OCI-LY7 (cell line): Measurements from ENCODE around the gene TTLL7. TPM values are rescaled to one million over a fixed set of nuclear protein-coding genes. Genes with fewer than 3 reads are reported as not detected.

Experiments
- BruUV-seq: library from RNA; stranded (reverse); fragments of 400-500 nt; replicated peaks from 2 replicates; lab custom pipeline; 2021; lab: Mats Ljungman, UMichigan
- CTCF ChIA-PET: fragments of 300-600 bp; sonication (Branson Sonifier 250); formaldehyde crosslinking; loops from one replicate; lab custom pipeline; 2022; ENCODE audit warnings: antibody characterized with exemption; ENCODE audit not compliant: unreplicated experiment; lab: Charles Lee
- POLR2A ChIA-PET: fragments of 300-600 bp; sonication (Branson Sonifier 250); formaldehyde crosslinking; loops from one replicate; lab custom pipeline; 2022; ENCODE audit warnings: antibody characterized with exemption; lab: Charles Lee
- DNase-seq: peaks from one replicate; pipeline ENCODE4 v3.0.0-alpha.2; 2015; ENCODE audit warnings: low spot score
- H2AFZ ChIP-seq: fragments of 200-600 bp; sonication (generic), shearing (Covaris generic); 2 replicates; pipeline ENCODE4 v1.6.1; 2014; ENCODE audit warnings: mild to moderate bottlenecking, antibody characterized with exemption, low read length, moderate library complexity
- H3K27ac ChIP-seq: fragments of 200-600 bp; sonication (generic); 2 replicates; pipeline ENCODE4 v1.5.1; 2014; ENCODE audit warnings: mixed run types, low read depth, mild to moderate bottlenecking, moderate library complexity, low read length, inconsistent platforms; ENCODE audit not compliant: poor library complexity, severe bottlenecking
- H3K36me3 ChIP-seq: fragments of 200-600 bp; sonication (generic); 2 replicates; pipeline ENCODE4 v1.6.1; 2014; ENCODE audit warnings: mild to moderate bottlenecking, antibody characterized with exemption, low read length, moderate library complexity, mixed read lengths; ENCODE audit not compliant: insufficient read depth
- H3K4me1 ChIP-seq: fragments of 200-600 bp; sonication (generic); 2 replicates; pipeline ENCODE4 v1.5.1; 2014; ENCODE audit warnings: mild to moderate bottlenecking, low read length; ENCODE audit not compliant: insufficient read depth, poor library complexity, severe bottlenecking
- H3K4me2 ChIP-seq: fragments of 200-600 bp; sonication (generic); 2 replicates; pipeline ENCODE4 v1.6.1; 2014; ENCODE audit warnings: mild to moderate bottlenecking, low read length
- H3K4me3 ChIP-seq: fragments of 200-600 bp; sonication (generic); 2 replicates; pipeline ENCODE4 v1.5.1; 2014; ENCODE audit warnings: mild to moderate bottlenecking, low read depth, low read length; ENCODE audit not compliant: poor library complexity, severe bottlenecking
- H3K79me2 ChIP-seq: fragments of 200-600 bp; sonication (generic); 2 replicates; pipeline ENCODE4 v1.6.1; 2016; ENCODE audit warnings: low read depth, mild to moderate bottlenecking, low read length, moderate library complexity, mixed read lengths; ENCODE audit not compliant: insufficient read depth
- H3K9me2 ChIP-seq: fragments of 200-600 bp; sonication (generic); 2 replicates; pipeline ENCODE4 v1.6.1; 2016; ENCODE audit warnings: mild to moderate bottlenecking, low read length, mixed read lengths; ENCODE audit not compliant: insufficient read depth
- H3K9me3 ChIP-seq: fragments of 200-600 bp; sonication (generic); 2 replicates; pipeline ENCODE4 v1.6.1; 2014; ENCODE audit warnings: mild to moderate bottlenecking, mixed run types, low read length, mixed read lengths
- H4K20me1 ChIP-seq: fragments of 200-600 bp; sonication (generic); 2 replicates; pipeline ENCODE4 v1.6.1; 2014; ENCODE audit warnings: mild to moderate bottlenecking, antibody characterized with exemption, low read length, moderate library complexity, mixed read lengths; ENCODE audit not compliant: insufficient read depth
- EZH2phosphoT487 ChIP-seq: fragments of 200-600 bp; sonication (generic); IDR thresholded peaks from 2 replicates; pipeline ENCODE4 v1.6.1; 2018; ENCODE audit warnings: low read depth, borderline replicate concordance, mild to moderate bottlenecking, mixed run types, antibody characterized with exemption, low read length, moderate library complexity, mixed read lengths
- intact Hi-C: fragments of 100-400 bp; cut with micrococcal nuclease; formaldehyde crosslinking; loops from one replicate; pipeline ENCODE4 v1.10.0; 2022; ENCODE audit not compliant: unreplicated experiment
- total RNA-seq, 2 experiments: library from RNA; depleted of rRNA in 1 of 2; stranded (reverse); fragments of >200 nt in 1 of 2; shearing (Covaris generic) in 1 of 2; gene quantifications; 2 replicates each; pipeline ENCODE4 v1.2.3, GENCODE V29; 2014 to 2022
- TF ChIP-seq, protein P1 (sequence below): fragments of 200-600 bp; sonication (generic); conservative IDR thresholded peaks from 2 replicates; pipeline ENCODE4 v1.5.1; 2014; ENCODE audit warnings: mild to moderate bottlenecking, antibody characterized with exemption, low read length, moderate library complexity, mixed read lengths

TTLL7 gene
- total RNA-seq, 2 experiments from 2014 or later, result 0.76 to 0.88 TPM

DNA sequence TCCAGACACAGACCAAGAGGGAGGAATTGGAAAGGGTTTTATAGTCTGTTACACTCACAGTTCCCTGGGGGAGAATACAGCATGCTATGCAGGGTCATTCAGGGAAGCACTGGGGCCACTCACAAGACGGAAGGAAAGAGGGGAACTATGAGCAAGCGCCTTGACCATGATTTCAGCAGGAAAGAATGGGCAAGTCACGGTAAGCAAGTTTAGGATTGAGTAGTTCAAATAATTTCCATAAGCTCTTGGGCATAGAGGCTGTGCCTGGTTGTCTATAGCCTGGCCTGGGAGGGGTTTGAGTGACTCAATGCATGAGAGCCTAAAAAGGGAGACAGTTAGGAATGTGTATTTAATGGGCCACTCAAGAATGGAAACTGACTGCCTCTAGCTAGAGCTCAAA lies 176.7 kb downstream of the TTLL7 start:
- Histone ChIP-seq H3K27ac (no peak overlapping the region), H3K4me2 (no peak overlapping the region), H3K79me2 (no peaks in the 10 kb centered on the region), H3K4me1 (no peaks in the 10 kb centered on the region), H3K9me2 (no peaks in the 10 kb centered on the region), H4K20me1 (no peaks in the 10 kb centered on the region), H2AFZ (no peak overlapping the region), H3K4me3 (no peak overlapping the region), H3K9me3 (no peaks in the 10 kb centered on the region), H3K36me3 (no peaks in the 10 kb centered on the region)
- no peak for DNase-seq
- BruUV-seq, result no TSS peak
- ChIA-PET CTCF (no interaction called here), POLR2A (no interaction called here)
- TF ChIP-seq, protein P1, sequence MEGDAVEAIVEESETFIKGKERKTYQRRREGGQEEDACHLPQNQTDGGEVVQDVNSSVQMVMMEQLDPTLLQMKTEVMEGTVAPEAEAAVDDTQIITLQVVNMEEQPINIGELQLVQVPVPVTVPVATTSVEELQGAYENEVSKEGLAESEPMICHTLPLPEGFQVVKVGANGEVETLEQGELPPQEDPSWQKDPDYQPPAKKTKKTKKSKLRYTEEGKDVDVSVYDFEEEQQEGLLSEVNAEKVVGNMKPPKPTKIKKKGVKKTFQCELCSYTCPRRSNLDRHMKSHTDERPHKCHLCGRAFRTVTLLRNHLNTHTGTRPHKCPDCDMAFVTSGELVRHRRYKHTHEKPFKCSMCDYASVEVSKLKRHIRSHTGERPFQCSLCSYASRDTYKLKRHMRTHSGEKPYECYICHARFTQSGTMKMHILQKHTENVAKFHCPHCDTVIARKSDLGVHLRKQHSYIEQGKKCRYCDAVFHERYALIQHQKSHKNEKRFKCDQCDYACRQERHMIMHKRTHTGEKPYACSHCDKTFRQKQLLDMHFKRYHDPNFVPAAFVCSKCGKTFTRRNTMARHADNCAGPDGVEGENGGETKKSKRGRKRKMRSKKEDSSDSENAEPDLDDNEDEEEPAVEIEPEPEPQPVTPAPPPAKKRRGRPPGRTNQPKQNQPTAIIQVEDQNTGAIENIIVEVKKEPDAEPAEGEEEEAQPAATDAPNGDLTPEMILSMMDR, result no peak
- no peak for TF ChIP-seq EZH2phosphoT487
- intact Hi-C loops, result no loop called here

DNA sequence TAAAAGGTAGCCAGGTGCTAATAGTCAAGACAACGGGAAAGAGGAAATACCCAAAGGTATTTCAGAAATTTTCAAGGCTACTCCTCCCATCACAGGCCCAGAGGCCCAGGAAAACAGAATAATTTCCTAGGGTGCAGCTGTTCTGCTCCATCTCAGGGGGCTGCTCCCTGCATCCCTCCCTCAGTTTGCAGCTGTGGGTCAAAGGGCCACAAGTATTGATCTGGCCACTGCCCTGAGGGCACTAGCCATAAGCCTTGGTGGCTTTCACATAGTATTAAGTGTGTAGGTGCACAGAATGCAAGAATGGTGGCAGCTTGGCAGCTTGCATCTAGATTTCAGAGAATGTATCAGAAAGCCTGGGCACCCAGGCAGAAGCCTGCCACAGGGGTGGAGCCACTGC lies 179.5 kb downstream of the TTLL7 start:
- H3K9me3 ChIP-seq, result no peaks in the 10 kb centered on the region
- H2AFZ ChIP-seq, result no peak overlapping the region
- H3K9me2 ChIP-seq, result no peaks in the 10 kb centered on the region
- H3K27ac ChIP-seq, result no peak overlapping the region
- H3K4me3 ChIP-seq, result no peak overlapping the region
- no peak for DNase-seq
- intact Hi-C loops, result no loop called here
- no peaks in the 10 kb centered on the region for H3K79me2 ChIP-seq
- no peaks in the 10 kb centered on the region for H3K4me1 ChIP-seq
- TF ChIP-seq EZH2phosphoT487, result no peak
- TF ChIP-seq, protein P1, result no peak
- H4K20me1 ChIP-seq, result no peaks in the 10 kb centered on the region
- CTCF ChIA-PET, result no interaction called here
- POLR2A ChIA-PET, result interaction anchor here (0.6 kb wide), 1 partner anchor 180 kb away, joined by 3 read pairs; no protein-coding TSS in a partner anchor
- no TSS peak for BruUV-seq
- H3K36me3 ChIP-seq, result no peaks in the 10 kb centered on the region
- no peak overlapping the region for H3K4me2 ChIP-seq

DNA sequence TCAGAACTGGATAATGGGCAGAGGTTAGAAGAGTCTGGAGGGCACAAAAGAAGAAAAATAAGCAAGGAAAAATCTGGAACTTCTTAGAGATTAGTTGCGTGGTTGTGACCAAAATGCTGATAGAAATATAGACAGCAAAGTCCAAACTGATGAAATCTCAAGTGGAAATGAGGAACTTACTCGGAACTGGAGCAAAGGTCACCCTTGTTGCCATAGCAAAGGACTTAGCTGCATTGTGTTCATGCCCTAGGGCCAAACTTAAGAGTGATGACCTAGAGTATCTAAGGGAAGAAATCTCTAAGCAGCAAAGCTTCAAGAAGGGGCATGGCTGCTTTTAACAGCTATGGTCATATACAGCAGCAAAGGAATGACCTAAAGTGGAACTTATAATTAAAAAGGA lies 180.0 kb downstream of the TTLL7 start:
- no peaks in the 10 kb centered on the region for H3K4me1 ChIP-seq
- no peaks in the 10 kb centered on the region for H3K9me3 ChIP-seq
- H3K27ac ChIP-seq, result no peak overlapping the region
- no peaks in the 10 kb centered on the region for H3K9me2 ChIP-seq
- no peak for DNase-seq
- H3K4me2 ChIP-seq, result no peak overlapping the region
- H4K20me1 ChIP-seq, result no peaks in the 10 kb centered on the region
- no peaks in the 10 kb centered on the region for H3K79me2 ChIP-seq
- no peak overlapping the region for H3K4me3 ChIP-seq
- no peaks in the 10 kb centered on the region for H3K36me3 ChIP-seq
- H2AFZ ChIP-seq, result no peak overlapping the region
- intact Hi-C loops, result no loop called here
- ChIA-PET POLR2A (interaction anchor here (0.6 kb wide), 1 partner anchor 179 kb away, joined by 3 read pairs; no protein-coding TSS in a partner anchor), CTCF (no interaction called here)
- TF ChIP-seq EZH2phosphoT487, result no peak
- TF ChIP-seq, protein P1, result no peak
- no TSS peak for BruUV-seq
